ENCODE data around the gene FBXW9. TPM values are rescaled to one million over a fixed set of nuclear protein-coding genes. Genes with fewer than 3 reads are reported as not detected.

The FBXW9 gene
- total RNA-seq, 1 experiment from 2014 or later = 14.0 TPM

DNA sequence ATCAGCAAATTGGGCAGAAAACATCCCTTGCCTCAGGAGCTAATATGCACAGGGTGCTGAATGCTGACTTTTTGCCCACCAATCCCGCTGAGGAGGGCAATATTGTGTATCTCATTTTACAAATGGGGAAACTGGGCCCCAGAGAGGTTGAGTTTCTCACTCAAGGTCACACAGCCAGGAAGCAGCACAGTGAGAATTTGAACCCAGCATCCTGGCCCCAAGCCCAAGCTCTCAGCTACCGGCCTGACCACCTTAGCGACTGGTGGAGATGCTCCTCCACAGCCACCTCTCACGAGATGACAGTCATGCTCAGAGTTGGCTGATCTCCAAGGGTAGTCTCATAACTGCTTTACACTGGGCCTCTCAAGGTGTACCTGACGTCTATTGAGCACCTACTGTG lies 3.5 kb downstream of the FBXW9 start:
- Histone ChIP-seq H3K9me2 (ENCODE audit: insufficient read depth) (no peaks in the 10 kb centered on the region), H4K20me1 (ENCODE audit: insufficient read depth) (no peaks in the 10 kb centered on the region), H3K9me3 (ENCODE audit: control insufficient read depth in 1 of 2, insufficient read depth in 1 of 2, low read depth in 1 of 2, low read length in 2 of 2) (no peaks in the 10 kb centered on the region), H2AFZ (ENCODE audit: low read depth, low read length, poor library complexity, severe bottlenecking) (no peak overlapping the region), H3K4me3 (replicated peaks in 1 of 2; ENCODE audit: low read depth in 1 of 2, low read length in 2 of 2) (no peak overlapping the region), H3K79me2 (ENCODE audit: insufficient read depth, low read length) (peaks cover 10% of the 10 kb centered on the region; the same call in 1 of the 2 replicates), H3K4me2 (ENCODE audit: low read length) (no peak overlapping the region), H3K36me3 (ENCODE audit: control insufficient read depth in 1 of 2, insufficient read depth in 2 of 2, low read length in 2 of 2) (no peaks in the 10 kb centered on the region; a peak in 1 of 4 replicates), H3K27ac (ENCODE audit: low read depth, low read length) (no peak overlapping the region), H3K9ac (ENCODE audit: low read length) (no peak overlapping the region), H3K27me3 (ENCODE audit: insufficient read depth, low read length) (no peaks in the 10 kb centered on the region), H3K4me1 (ENCODE audit: control insufficient read depth in 1 of 2, insufficient read depth in 2 of 2, low read length in 2 of 2) (peaks cover 9 to 23% of the 10 kb centered on the region in 2 experiments; a peak in 3 of 4 replicates)
- ChIA-PET RAD21 (ENCODE audit: low non-redundant PET in 1 of 2, low total read pairs in 2 of 2, uncharacterized antibody in 2 of 2, unreplicated experiment in 2 of 2) (no interaction called here), CTCF (no interaction called here), POLR2A (no interaction called here)
- ATAC-seq = no peak
- DNase-seq (ENCODE audit: low read depth, low spot score) = no peak
- no peak for TF ChIP-seq ELF1 (IDR thresholded peaks at IDR 0.05; ENCODE audit: borderline replicate concordance, low read depth)
- no peak for TF ChIP-seq EZH2phosphoT487 (IDR thresholded peaks at IDR 0.05; ENCODE audit: borderline replicate concordance)
- TF ChIP-seq JUND (IDR thresholded peaks at IDR 0.05) = no peak
- TF ChIP-seq ZFX (IDR thresholded peaks at IDR 0.05) = no peak
- TF ChIP-seq, protein P1, sequence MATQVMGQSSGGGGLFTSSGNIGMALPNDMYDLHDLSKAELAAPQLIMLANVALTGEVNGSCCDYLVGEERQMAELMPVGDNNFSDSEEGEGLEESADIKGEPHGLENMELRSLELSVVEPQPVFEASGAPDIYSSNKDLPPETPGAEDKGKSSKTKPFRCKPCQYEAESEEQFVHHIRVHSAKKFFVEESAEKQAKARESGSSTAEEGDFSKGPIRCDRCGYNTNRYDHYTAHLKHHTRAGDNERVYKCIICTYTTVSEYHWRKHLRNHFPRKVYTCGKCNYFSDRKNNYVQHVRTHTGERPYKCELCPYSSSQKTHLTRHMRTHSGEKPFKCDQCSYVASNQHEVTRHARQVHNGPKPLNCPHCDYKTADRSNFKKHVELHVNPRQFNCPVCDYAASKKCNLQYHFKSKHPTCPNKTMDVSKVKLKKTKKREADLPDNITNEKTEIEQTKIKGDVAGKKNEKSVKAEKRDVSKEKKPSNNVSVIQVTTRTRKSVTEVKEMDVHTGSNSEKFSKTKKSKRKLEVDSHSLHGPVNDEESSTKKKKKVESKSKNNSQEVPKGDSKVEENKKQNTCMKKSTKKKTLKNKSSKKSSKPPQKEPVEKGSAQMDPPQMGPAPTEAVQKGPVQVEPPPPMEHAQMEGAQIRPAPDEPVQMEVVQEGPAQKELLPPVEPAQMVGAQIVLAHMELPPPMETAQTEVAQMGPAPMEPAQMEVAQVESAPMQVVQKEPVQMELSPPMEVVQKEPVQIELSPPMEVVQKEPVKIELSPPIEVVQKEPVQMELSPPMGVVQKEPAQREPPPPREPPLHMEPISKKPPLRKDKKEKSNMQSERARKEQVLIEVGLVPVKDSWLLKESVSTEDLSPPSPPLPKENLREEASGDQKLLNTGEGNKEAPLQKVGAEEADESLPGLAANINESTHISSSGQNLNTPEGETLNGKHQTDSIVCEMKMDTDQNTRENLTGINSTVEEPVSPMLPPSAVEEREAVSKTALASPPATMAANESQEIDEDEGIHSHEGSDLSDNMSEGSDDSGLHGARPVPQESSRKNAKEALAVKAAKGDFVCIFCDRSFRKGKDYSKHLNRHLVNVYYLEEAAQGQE (IDR thresholded peaks at IDR 0.05; ENCODE audit: low read depth) = no peak
- TF ChIP-seq, protein P2, sequence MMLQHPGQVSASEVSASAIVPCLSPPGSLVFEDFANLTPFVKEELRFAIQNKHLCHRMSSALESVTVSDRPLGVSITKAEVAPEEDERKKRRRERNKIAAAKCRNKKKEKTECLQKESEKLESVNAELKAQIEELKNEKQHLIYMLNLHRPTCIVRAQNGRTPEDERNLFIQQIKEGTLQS (IDR thresholded peaks at IDR 0.05) = no peak
- TF ChIP-seq EGR1 (IDR thresholded peaks at IDR 0.05; ENCODE audit: low read depth) = no peak
- TF ChIP-seq CEBPB (IDR thresholded peaks at IDR 0.05; ENCODE audit: low read depth) = no peak
- no peak for TF ChIP-seq SIN3A (IDR thresholded peaks at IDR 0.05; ENCODE audit: low read depth)
- no peak for TF ChIP-seq YY1 (IDR thresholded peaks at IDR 0.05; ENCODE audit: extremely low read depth, insufficient replicate concordance, low read depth, low read length)
- TF ChIP-seq EZH2 (IDR thresholded peaks at IDR 0.05) = no peak
- TF ChIP-seq POLR2AphosphoS5 (IDR thresholded peaks at IDR 0.05; ENCODE audit: low read depth, low read length) = no peak
- TF ChIP-seq ZNF274 (IDR thresholded peaks at IDR 0.05; ENCODE audit: low read depth, low read length) = no peak
- TF ChIP-seq CBX3 (IDR thresholded peaks at IDR 0.05; ENCODE audit: low read depth) = no peak
- TF ChIP-seq, protein P3, sequence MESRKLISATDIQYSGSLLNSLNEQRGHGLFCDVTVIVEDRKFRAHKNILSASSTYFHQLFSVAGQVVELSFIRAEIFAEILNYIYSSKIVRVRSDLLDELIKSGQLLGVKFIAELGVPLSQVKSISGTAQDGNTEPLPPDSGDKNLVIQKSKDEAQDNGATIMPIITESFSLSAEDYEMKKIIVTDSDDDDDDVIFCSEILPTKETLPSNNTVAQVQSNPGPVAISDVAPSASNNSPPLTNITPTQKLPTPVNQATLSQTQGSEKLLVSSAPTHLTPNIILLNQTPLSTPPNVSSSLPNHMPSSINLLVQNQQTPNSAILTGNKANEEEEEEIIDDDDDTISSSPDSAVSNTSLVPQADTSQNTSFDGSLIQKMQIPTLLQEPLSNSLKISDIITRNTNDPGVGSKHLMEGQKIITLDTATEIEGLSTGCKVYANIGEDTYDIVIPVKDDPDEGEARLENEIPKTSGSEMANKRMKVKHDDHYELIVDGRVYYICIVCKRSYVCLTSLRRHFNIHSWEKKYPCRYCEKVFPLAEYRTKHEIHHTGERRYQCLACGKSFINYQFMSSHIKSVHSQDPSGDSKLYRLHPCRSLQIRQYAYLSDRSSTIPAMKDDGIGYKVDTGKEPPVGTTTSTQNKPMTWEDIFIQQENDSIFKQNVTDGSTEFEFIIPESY (IDR thresholded peaks at IDR 0.05; ENCODE audit: extremely low read depth, insufficient replicate concordance, low read length) = no peak
- intact Hi-C loops (cut with micrococcal nuclease) = no loop called here
- no TSS peak for BruUV-seq (replicated peaks)
